Measurements from ENCODE around the gene DOCK7. TPM values are rescaled to one million over a fixed set of nuclear protein-coding genes. Genes with fewer than 3 reads are reported as not detected.

DOCK7 gene
- polyA plus RNA-seq, 1 donor from 2014 or later = 4.9 TPM

GRCh38 chr1:62439652-62440371 lies 248.4 kb downstream of the DOCK7 start:
- Mint-ChIP-seq H3K4me1 (peaks cover 31 to 41% (median 40%) of the 10 kb centered on the region in 3 donors), H3K36me3 (peaks cover 10% of the 10 kb centered on the region), H3K4me3 (peak overlapping the region; percentile 44 to 93 (median 84)), H3K27ac (peak overlapping the region; percentile 33 to 59 (median 46)), H3K9me3 (peaks cover 0 to 3% (median 0%) of the 10 kb centered on the region in 3 donors), H3K27me3 (no peaks in the 10 kb centered on the region)

- peaks cover 2% of the 10 kb centered on the region for H3K27me3 Mint-ChIP-seq
- peak overlapping the region; percentile 24 to 99 (median 96) for H3K27ac Mint-ChIP-seq
- H3K4me1 Mint-ChIP-seq = peaks cover 26 to 43% (median 36%) of the 10 kb centered on the region in 3 donors
- H3K9me3 Mint-ChIP-seq = peaks cover 0 to 3% (median 0%) of the 10 kb centered on the region in 3 donors
- H3K36me3 Mint-ChIP-seq = peaks cover 10% of the 10 kb centered on the region
- peak overlapping the region; percentile 87 to 96 (median 92) for H3K4me3 Mint-ChIP-seq
Observed at GRCh38 chr1:62438163-62438562, 250.0 kb downstream of the DOCK7 start.

GRCh38 chr1:62437273-62437940 lies 250.8 kb downstream of the DOCK7 start:
- Mint-ChIP-seq H3K4me1 (peaks cover 26 to 43% (median 36%) of the 10 kb centered on the region in 3 donors), H3K27me3 (peaks cover 2% of the 10 kb centered on the region), H3K36me3 (peaks cover 10% of the 10 kb centered on the region), H3K9me3 (peaks cover 0 to 3% (median 0%) of the 10 kb centered on the region in 3 donors), H3K27ac (peak overlapping the region; percentile 96 to 99 (median 99)), H3K4me3 (peak overlapping the region; percentile 93 to 99 (median 98))

- Mint-ChIP-seq H3K4me1 (peaks cover 24 to 43% (median 36%) of the 10 kb centered on the region in 3 donors), H3K27ac (peak within 1 kb of the TSS; percentile 96 to 99 (median 99)), H3K27me3 (peaks cover 2% of the 10 kb centered on the region), H3K4me3 (peak within 1 kb of the TSS; percentile 93 to 99 (median 98)), H3K36me3 (peaks cover 4% of the 10 kb centered on the region), H3K9me3 (peaks cover 0 to 3% (median 0%) of the 10 kb centered on the region in 3 donors)
Observed at GRCh38 chr1:62436466-62437272, 251.5 kb downstream of the DOCK7 start, which contains the start of gene USP1. USP1 (plus strand) TSS chr1:62437049; CDS start chr1:62439868, 2,819 bp downstream.

GRCh38 chr1:62436039-62436465 lies 252.1 kb downstream of the DOCK7 start:
- H3K36me3 Mint-ChIP-seq = peaks cover 4% of the 10 kb centered on the region
- peaks cover 2% of the 10 kb centered on the region for H3K27me3 Mint-ChIP-seq
- H3K4me1 Mint-ChIP-seq = peaks cover 24 to 40% (median 33%) of the 10 kb centered on the region in 3 donors

GRCh38 chr1:62435231-62436038 lies 252.8 kb downstream of the DOCK7 start:
- Mint-ChIP-seq H3K9me3 (peaks cover 0 to 3% (median 0%) of the 10 kb centered on the region in 3 donors), H3K4me1 (peaks cover 20 to 36% (median 30%) of the 10 kb centered on the region in 3 donors), H3K27me3 (peaks cover 2% of the 10 kb centered on the region), H3K36me3 (peaks cover 4% of the 10 kb centered on the region), H3K27ac (peak overlapping the region; percentile 96 to 99 (median 99)), H3K4me3 (peak overlapping the region; percentile 93 to 99 (median 98))

More at GRCh38 chr1:62436039-62436465, 252.1 kb downstream of the DOCK7 start:
- Mint-ChIP-seq H3K9me3 (peaks cover 0 to 3% (median 0%) of the 10 kb centered on the region in 3 donors), H3K27ac (peak overlapping the region; percentile 96 to 99 (median 99)), H3K4me3 (peak overlapping the region; percentile 93 to 99 (median 98))

- peak overlapping the region in 1 of 3 donors; percentile 81 for H3K27ac Mint-ChIP-seq
- peaks cover 2% of the 10 kb centered on the region for H3K27me3 Mint-ChIP-seq
- peaks cover 15 to 29% (median 22%) of the 10 kb centered on the region in 3 donors for H3K4me1 Mint-ChIP-seq
- peaks cover 4% of the 10 kb centered on the region for H3K36me3 Mint-ChIP-seq
- H3K9me3 Mint-ChIP-seq = peaks cover 0 to 3% (median 0%) of the 10 kb centered on the region in 3 donors
- H3K4me3 Mint-ChIP-seq = peak overlapping the region in 2 of 4 donors; percentile 34 to 85
Observed at GRCh38 chr1:62434618-62435001, 253.6 kb downstream of the DOCK7 start.

GRCh38 chr1:62433861-62434617 lies 254.1 kb downstream of the DOCK7 start:
- peaks cover 4% of the 10 kb centered on the region for H3K36me3 Mint-ChIP-seq
- peaks cover 15 to 24% (median 18%) of the 10 kb centered on the region in 3 donors for H3K4me1 Mint-ChIP-seq
- peaks cover 2% of the 10 kb centered on the region for H3K27me3 Mint-ChIP-seq
- peak overlapping the region in 2 of 3 donors; percentile 31 to 81 for H3K27ac Mint-ChIP-seq
- peaks cover 0 to 3% (median 0%) of the 10 kb centered on the region in 3 donors for H3K9me3 Mint-ChIP-seq
- peak overlapping the region in 2 of 4 donors; percentile 8 to 85 for H3K4me3 Mint-ChIP-seq

- Mint-ChIP-seq H3K27ac (no peak overlapping the region), H3K4me3 (no peak overlapping the region), H3K9me3 (no peaks in the 10 kb centered on the region), H3K36me3 (peaks cover 6% of the 10 kb centered on the region), H3K27me3 (peaks cover 2% of the 10 kb centered on the region), H3K4me1 (peaks cover 0 to 5% (median 0%) of the 10 kb centered on the region in 3 donors)
Observed at GRCh38 chr1:62429581-62429980, 258.6 kb downstream of the DOCK7 start.

- Mint-ChIP-seq H3K36me3 (peaks cover 4% of the 10 kb centered on the region), H3K27ac (no peak overlapping the region), H3K4me3 (no peak overlapping the region), H3K9me3 (no peaks in the 10 kb centered on the region), H3K27me3 (no peaks in the 10 kb centered on the region), H3K4me1 (no peaks in the 10 kb centered on the region)
Observed at GRCh38 chr1:62428351-62428750, 259.8 kb downstream of the DOCK7 start.

GRCh38 chr1:62426794-62427193 lies 261.4 kb downstream of the DOCK7 start:
- no peak overlapping the region for H3K27ac Mint-ChIP-seq
- no peaks in the 10 kb centered on the region for H3K4me1 Mint-ChIP-seq
- H3K4me3 Mint-ChIP-seq = no peak overlapping the region
- H3K27me3 Mint-ChIP-seq = no peaks in the 10 kb centered on the region
- peaks cover 4% of the 10 kb centered on the region for H3K36me3 Mint-ChIP-seq
- no peaks in the 10 kb centered on the region for H3K9me3 Mint-ChIP-seq

- Mint-ChIP-seq H3K4me1 (no peaks in the 10 kb centered on the region), H3K4me3 (peak overlapping the region in 1 of 4 donors; percentile 47), H3K27ac (no peak overlapping the region), H3K9me3 (no peaks in the 10 kb centered on the region), H3K27me3 (no peaks in the 10 kb centered on the region), H3K36me3 (peaks cover 4% of the 10 kb centered on the region)
Observed at GRCh38 chr1:62426237-62426636, 261.9 kb downstream of the DOCK7 start.

- peaks cover 5% of the 10 kb centered on the region for H3K36me3 Mint-ChIP-seq
- H3K4me1 Mint-ChIP-seq = no peaks in the 10 kb centered on the region
- H3K9me3 Mint-ChIP-seq = no peaks in the 10 kb centered on the region
- peaks cover 2% of the 10 kb centered on the region for H3K27me3 Mint-ChIP-seq
- no peak overlapping the region for H3K4me3 Mint-ChIP-seq
- H3K27ac Mint-ChIP-seq = no peak overlapping the region
Observed at GRCh38 chr1:62425041-62425440, 263.1 kb downstream of the DOCK7 start.

All from IgD-negative memory B cell (primary cell).